SIG-M5 (cell line): ENCODE results near the gene PCDH17.

ENCODE experiments used
- DNase-seq: peaks from one replicate; lab custom pipeline; 2025; lab: John Stamatoyannopoulos, UW

Gene PCDH17, protein sequence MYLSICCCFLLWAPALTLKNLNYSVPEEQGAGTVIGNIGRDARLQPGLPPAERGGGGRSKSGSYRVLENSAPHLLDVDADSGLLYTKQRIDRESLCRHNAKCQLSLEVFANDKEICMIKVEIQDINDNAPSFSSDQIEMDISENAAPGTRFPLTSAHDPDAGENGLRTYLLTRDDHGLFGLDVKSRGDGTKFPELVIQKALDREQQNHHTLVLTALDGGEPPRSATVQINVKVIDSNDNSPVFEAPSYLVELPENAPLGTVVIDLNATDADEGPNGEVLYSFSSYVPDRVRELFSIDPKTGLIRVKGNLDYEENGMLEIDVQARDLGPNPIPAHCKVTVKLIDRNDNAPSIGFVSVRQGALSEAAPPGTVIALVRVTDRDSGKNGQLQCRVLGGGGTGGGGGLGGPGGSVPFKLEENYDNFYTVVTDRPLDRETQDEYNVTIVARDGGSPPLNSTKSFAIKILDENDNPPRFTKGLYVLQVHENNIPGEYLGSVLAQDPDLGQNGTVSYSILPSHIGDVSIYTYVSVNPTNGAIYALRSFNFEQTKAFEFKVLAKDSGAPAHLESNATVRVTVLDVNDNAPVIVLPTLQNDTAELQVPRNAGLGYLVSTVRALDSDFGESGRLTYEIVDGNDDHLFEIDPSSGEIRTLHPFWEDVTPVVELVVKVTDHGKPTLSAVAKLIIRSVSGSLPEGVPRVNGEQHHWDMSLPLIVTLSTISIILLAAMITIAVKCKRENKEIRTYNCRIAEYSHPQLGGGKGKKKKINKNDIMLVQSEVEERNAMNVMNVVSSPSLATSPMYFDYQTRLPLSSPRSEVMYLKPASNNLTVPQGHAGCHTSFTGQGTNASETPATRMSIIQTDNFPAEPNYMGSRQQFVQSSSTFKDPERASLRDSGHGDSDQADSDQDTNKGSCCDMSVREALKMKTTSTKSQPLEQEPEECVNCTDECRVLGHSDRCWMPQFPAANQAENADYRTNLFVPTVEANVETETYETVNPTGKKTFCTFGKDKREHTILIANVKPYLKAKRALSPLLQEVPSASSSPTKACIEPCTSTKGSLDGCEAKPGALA (N-terminal part only)

DNA sequence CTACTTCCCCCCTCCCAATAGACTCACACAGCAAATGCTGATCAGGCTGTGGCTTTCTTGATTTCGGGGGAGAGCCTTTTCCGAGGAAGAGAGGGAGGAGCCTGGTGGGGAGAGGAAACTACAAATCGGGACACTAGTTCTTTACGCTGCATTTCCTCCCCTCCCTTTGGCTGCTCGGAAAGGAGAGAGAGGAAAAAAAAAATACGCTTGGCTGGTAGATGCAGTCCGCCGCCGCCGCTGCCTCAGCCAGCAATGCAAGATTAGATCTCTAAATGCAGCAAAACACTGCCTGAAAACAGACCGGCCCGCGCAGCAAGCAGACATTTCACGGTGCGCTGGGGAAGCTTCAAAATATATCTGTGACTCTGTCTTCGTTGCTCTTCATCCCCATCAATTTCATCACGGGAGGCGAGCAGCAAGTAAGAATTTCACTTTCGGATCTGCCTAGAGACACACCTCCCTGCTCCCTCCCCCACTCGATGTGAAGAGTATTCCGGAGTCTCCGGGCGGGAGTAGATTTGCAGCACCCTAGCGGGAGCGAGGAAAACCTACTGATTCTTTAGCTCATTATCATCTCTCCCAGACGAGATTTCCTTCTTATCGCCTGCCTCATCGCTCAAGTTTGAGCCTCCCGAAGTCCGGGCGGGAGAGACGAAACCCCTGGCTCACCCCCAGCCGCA lies at the start of gene PCDH17:
Gene PCDH17 (plus strand): TSS at position 149 of the 680 bp plus-strand sequence. CDS start 803 bp downstream, outside the sequence.
- DNase-seq: no peak

DNA sequence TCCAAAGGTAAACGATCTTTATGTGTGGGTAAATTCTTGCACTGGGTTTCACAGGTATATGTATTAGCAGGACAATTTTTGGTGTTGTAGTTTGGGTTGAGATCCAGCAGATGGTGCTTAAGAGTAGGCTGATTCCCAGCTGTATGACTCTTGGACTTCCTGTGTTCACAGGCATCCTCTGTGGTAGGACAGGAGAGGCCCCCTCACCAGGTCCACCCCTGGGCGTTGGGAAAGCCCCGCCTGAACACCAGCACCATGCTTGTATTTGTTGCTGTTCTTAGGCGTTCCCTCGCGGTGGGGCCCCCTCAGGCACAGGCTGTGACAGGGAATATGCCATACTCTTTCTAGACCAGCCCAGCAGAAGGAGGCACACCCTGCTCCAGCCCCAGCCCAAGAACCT lies 49.5 kb upstream of the PCDH17 start:
- no peak for DNase-seq

DNA sequence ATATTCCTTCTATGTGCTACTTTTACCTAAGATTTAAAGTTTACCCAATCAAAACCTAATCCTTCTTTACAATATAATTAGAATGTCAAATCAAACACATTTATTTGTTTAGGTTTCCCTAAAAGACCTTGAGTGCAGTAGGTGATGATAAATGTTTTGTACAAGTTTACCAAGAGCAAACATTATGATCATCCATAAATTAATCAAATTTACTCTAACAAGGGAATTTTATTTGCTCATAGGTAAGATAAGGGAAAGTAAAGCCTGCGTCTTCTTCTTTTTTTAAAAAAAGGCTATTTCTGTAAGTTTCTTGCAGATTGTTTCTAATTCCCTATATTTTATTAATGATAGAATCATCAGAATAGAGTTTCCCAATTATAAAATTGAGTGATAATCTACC lies 48.0 kb upstream of the PCDH17 start:
- no peak for DNase-seq

DNA sequence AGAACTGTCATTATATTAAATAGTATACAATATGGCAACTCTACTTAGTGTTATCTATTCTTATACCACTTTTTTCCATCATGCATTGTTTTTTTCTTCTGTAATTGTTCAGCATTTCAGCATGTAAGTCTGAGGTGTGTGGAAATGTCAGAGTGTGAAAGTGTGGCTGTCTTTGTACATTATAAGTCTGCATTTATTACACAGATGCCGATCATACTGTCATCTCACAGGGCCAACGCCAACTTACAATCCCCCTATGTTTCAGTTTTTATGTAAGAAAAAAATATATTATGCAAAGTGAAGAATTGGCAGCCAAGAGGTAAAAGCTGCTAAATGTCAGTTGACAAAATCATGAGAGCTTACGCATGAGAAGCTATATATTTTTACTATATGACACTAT lies 42.9 kb upstream of the PCDH17 start:
- DNase-seq: no peak

DNA sequence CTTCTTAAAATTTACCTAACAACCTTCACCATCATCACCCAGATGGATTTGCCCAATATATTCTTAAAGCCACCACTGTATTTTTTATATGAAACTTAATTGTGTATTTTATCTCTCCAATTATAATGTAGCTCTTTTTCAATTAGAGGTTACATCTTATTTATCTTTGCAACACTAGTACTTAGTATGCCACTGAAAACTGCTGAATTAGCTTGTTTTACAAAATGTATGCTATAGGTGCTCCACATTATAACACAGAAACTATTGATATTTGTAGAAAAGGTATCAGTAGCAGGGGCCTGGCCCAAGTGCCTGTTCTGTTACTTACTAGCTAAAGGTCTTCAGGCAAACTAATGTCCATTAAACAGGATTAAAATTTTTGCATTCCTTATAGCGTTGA lies 35.8 kb upstream of the PCDH17 start:
- no peak for DNase-seq

DNA sequence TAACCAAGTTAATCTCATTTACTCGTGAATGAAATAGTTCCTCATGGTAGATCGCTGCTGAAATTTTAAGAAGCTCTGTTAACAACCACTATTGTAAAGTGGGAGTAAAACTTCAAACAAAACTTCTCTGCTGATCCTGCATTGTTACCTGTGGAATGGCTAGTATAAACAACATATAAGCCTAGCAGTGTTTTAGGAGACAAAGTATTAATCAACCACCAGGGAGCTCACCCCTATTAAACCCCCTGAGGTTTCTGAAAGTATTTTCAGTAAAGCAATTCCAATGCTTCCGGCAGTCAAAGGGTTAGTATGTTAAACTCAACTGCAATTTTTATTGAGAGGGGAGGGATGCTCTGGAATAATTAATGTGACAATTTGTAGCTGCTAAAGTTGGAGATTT lies 30.0 kb upstream of the PCDH17 start:
- DNase-seq: no peak

DNA sequence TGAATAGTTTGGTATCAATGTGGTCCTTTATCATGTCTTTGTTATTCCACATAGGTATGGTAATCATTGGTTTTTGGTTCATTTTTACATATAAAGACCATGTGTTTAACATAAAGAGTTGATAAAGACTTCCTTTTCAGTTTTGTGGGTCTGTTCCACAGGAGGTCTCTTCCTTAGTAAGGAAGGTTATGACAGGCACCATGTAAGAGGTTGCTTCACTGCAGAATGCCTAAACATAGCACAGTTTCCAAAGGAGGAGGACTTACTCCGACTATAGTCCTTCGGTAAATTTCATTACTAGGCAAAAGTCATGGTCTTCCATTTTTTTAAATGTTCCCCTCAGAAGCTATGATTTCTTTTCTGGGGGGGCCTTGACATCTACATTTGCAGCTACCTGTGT lies 27.1 kb upstream of the PCDH17 start:
- no peak for DNase-seq

DNA sequence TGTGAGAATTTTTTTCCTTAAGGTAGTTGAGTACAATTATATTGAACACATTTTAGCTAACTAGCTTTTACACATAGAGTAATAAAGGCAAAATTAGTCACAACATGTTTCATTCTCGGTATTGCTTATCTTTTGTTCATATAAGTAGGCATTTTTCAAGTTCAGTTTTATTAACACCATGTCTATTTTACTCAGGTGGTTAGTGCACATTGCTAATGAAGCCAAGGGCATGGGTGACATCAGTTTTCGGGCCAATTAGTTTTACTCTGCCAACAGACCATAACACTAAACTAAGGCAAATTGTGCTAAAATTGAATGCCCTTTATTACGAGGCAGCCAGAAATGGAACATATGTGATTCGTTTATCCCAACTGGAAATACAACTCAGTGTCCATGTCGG lies 19.6 kb upstream of the PCDH17 start:
- no peak for DNase-seq

DNA sequence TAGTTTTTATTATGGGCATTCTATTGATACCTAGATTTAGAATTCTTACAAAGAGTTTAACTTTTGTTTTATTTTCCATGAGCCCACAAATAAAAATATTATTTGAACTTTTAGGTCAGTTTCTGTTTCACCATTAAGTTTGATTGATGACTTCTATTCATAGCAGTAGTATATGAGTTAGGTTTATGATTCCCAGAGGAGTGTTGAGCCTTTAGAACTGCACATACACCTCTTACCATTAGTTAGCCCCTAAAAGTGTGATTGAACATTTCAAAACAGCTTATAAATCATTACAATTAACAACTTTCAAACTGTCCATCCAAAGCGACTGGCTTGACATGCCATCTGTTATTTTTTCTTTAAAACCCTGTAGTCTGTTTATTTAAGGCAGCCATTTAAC lies 19.0 kb upstream of the PCDH17 start:
- DNase-seq: no peak

DNA sequence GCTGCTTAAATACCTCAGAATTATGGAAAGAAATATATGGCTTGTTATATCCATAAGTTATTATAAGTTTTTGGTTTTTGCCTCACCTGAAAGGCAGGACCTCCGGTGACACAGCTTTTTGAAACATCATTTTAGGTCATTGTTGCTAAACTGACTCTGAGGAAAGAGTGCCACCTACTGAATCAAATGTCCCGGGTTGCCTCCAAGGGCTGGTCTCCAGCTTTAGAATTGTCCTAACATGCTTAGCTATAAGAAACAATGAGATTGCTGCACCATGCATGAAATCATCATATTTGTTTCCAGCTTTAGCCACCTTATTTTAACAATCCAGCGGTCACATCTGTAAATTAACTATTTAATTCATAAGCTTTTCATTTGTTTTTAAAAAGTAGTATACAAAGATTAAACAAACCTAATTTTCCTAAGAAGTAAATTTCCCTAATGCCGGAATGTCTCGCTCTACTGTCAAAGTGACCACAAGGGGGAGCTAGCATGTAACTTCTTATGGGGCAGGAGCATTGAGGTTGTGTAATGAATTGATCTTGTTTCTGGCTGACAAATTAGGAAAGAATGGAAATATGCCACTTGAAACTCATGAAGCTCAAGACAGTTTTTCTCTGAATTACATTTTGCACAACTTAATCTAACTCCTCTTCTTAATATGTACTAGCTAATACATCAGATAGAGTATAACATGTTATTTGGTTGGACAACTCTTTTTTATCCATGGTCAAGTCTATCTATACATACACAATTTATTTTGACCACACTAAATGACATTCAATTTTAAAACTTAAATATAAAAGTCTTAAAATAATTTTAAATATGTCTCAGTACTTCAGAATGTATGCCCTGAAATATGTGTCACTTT lies 6.7 kb upstream of the PCDH17 start:
- peak; percentile 6 for DNase-seq

DNA sequence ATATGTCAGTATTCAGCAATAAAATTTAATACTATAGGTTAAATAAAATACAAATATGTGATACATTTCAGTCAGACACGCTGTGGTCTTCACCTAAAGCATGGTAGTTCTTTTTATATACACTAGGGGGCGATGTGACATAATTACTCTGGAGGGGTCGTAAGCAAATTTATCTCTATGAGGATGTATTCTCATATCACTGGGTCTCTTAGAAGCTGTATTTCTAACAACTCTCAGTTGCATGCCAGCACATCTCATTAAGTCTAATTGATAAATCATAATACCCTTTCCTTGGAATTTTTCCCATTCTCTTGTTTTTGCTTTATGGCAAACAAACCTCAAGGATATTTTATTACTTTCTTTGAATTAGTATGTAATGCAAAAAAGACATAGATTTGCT lies 3.9 kb upstream of the PCDH17 start:
- no peak for DNase-seq

DNA sequence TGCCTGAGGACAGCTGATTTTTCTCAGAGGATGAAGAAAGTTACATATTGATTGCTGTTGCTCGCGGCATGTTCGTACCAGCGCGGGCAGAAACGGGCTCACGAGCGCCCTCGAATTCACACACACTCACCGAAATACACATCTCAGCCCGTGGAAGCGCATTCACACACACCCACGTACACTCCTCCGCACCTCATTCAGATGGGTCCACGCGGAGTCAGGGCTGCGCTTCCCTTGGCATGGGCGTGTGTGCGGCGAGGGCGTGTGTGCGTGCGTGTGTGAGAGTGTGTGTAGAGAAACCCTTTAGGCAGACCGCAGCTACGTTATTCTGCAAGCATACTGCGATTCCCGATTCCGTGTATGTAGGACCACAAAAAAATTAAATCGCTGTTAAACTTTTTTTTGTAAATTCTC lies 2.1 kb upstream of the PCDH17 start:
- DNase-seq: no peak

DNA sequence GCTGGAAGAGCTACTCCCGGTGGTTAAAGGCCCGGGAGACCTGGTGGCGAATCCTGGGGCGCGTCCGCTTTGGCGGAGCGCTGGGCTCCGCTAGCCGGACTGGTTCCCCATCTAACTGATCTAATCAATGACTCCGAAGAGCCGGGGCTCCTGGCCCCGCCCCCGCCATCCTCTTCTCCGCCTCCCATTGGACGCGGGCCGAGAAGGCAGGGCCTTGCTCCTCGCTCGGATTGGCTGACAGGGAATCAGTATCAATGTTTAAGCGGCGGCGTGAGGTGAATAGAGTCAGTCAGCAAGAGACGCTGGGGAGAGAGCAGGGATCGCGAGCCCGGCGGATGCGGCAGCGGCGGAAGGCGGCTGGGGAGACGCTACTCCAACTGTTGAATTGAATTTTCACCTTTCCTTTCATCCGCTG lies 1.7 kb upstream of the PCDH17 start:
- no peak for DNase-seq

DNA sequence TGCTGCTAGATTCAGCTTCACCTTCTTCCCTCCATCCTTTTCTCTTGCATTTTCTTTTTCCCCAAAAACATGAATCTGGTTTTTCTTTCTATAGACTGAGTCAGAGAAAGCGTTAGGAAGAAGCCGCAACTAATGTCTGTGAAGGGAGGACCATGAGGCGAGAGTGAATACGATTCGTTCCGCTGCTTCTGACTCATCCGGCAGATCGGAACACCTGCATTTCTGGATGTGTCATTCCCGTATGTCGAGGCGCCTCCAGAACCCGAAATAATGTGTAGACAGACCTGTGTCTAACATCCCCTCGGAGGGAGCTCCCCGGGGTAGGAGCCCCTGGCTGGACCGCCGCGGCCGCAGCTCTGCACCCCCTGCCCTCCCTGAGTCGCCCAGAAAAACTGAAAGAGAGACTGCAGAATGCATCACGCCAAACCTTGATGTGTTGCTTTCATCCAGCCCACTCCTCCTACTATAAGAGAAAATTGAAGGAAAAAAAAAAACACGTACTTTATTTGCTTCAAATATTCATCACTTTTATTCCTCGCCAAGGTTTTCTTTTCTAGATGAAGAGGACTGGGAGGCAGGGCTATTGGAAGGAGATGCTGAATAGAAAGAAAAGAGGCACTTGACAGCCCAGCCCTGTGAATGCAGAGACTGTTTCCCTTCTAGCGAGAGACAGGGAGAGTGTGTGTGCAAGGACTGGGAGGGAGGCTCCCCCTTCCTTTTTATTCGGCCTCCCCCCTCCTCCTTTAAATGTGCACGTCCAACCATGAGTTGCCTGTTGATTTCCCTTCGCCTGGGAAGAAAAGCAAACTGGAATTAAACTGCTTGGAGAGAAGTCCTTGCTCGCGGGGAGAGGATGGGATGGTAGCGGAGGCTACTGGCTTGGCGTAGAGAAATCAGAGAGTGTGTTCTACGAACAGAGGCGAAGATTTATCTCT lies 616 bp upstream of the PCDH17 start:
- no peak for DNase-seq

DNA sequence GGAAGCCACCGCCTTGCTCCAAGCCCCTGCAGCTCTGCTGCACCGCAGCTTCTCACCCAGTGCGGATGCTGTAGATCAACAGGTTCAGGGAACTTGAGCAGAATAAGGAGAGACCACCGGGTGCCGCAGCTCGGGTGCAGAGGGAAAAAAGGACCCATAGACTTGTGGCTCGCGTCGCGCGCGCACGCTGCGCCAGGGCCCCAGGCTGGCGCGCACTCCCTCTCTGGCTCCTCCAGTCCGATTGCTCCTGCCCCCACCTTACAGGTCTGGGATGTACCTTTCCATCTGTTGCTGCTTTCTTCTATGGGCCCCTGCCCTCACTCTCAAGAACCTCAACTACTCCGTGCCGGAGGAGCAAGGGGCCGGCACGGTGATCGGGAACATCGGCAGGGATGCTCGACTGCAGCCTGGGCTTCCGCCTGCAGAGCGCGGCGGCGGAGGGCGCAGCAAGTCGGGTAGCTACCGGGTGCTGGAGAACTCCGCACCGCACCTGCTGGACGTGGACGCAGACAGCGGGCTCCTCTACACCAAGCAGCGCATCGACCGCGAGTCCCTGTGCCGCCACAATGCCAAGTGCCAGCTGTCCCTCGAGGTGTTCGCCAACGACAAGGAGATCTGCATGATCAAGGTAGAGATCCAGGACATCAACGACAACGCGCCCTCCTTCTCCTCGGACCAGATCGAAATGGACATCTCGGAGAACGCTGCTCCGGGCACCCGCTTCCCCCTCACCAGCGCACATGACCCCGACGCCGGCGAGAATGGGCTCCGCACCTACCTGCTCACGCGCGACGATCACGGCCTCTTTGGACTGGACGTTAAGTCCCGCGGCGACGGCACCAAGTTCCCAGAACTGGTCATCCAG lies 964 bp downstream of the PCDH17 start:
- no peak for DNase-seq

DNA sequence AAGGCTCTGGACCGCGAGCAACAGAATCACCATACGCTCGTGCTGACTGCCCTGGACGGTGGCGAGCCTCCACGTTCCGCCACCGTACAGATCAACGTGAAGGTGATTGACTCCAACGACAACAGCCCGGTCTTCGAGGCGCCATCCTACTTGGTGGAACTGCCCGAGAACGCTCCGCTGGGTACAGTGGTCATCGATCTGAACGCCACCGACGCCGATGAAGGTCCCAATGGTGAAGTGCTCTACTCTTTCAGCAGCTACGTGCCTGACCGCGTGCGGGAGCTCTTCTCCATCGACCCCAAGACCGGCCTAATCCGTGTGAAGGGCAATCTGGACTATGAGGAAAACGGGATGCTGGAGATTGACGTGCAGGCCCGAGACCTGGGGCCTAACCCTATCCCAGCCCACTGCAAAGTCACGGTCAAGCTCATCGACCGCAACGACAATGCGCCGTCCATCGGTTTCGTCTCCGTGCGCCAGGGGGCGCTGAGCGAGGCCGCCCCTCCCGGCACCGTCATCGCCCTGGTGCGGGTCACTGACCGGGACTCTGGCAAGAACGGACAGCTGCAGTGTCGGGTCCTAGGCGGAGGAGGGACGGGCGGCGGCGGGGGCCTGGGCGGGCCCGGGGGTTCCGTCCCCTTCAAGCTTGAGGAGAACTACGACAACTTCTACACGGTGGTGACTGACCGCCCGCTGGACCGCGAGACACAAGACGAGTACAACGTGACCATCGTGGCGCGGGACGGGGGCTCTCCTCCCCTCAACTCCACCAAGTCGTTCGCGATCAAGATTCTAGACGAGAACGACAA lies 1.8 kb downstream of the PCDH17 start:
- no peak for DNase-seq

DNA sequence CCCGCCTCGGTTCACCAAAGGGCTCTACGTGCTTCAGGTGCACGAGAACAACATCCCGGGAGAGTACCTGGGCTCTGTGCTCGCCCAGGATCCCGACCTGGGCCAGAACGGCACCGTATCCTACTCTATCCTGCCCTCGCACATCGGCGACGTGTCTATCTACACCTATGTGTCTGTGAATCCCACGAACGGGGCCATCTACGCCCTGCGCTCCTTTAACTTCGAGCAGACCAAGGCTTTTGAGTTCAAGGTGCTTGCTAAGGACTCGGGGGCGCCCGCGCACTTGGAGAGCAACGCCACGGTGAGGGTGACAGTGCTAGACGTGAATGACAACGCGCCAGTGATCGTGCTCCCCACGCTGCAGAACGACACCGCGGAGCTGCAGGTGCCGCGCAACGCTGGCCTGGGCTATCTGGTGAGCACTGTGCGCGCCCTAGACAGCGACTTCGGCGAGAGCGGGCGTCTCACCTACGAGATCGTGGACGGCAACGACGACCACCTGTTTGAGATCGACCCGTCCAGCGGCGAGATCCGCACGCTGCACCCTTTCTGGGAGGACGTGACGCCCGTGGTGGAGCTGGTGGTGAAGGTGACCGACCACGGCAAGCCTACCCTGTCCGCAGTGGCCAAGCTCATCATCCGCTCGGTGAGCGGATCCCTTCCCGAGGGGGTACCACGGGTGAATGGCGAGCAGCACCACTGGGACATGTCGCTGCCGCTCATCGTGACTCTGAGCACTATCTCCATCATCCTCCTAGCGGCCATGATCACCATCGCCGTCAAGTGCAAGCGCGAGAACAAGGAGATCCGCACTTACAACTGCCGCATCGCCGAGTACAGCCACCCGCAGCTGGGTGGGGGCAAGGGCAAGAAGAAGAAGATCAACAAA lies 2.6 kb downstream of the PCDH17 start:
- DNase-seq: no peak
